Mesodermal cell (in vitro differentiated cells): ENCODE data around the gene SCFD2.

Source experiments
- H3K27ac ChIP-seq: 2 replicates; pipeline ENCODE4 v1.7.0; 2013; ENCODE audit warnings: mild to moderate bottlenecking, low read depth, low read length, moderate library complexity; ENCODE audit not compliant: severe bottlenecking
- H3K36me3 ChIP-seq: 2 replicates; pipeline ENCODE4 v1.7.1; 2013; ENCODE audit warnings: mild to moderate bottlenecking, low read length, moderate library complexity; ENCODE audit not compliant: control insufficient read depth, insufficient read depth
- H3K4me1 ChIP-seq: one replicate; pipeline ENCODE4 v1.7.1; 2013; ENCODE audit warnings: mild to moderate bottlenecking, low read length; ENCODE audit not compliant: insufficient read depth, control insufficient read depth, poor library complexity, severe bottlenecking
- H3K4me3 ChIP-seq: 2 replicates; pipeline ENCODE4 v1.7.0; 2013; ENCODE audit warnings: low read length, control low read depth, mild to moderate bottlenecking; ENCODE audit not compliant: insufficient read depth, poor library complexity, severe bottlenecking; ENCODE audit errors: extremely low read depth
- H3K9me3 ChIP-seq: 2 replicates; pipeline ENCODE4 v1.7.1; 2013; ENCODE audit warnings: mild to moderate bottlenecking, low read length, moderate library complexity; ENCODE audit not compliant: control insufficient read depth
- WGBS, 2 experiments: methylation state at CpG; one replicate each; pipeline ENCODE4 v1.1.5; 2013; ENCODE audit warnings: missing lambda C conversion rate in 2 of 2; ENCODE audit not compliant: insufficient coverage in 2 of 2; 5-methylcytosine and 5-hydroxymethylcytosine counted together

The SCFD2 gene

GRCh38 chr4:52824270-52824602 lies 541.6 kb downstream of the SCFD2 start:
- 84 to 97% methylated on average over 4 of the region's 6 CpGs for WGBS, 2 experiments

GRCh38 chr4:52823702-52824092 lies 542.2 kb downstream of the SCFD2 start:
- Histone ChIP-seq H3K36me3 (no peaks in the 10 kb centered on the region), H3K9me3 (no peaks in the 10 kb centered on the region), H3K4me1 (peaks cover 19% of the 10 kb centered on the region), H3K4me3 (no peak overlapping the region), H3K27ac (no peak overlapping the region)
- 100% methylated on average over 1 of the region's 1 CpG for WGBS, 2 experiments

More at GRCh38 chr4:52824270-52824602, 541.6 kb downstream of the SCFD2 start:
- Histone ChIP-seq H3K9me3 (no peaks in the 10 kb centered on the region), H3K27ac (peak overlapping the region; percentile 89), H3K36me3 (no peaks in the 10 kb centered on the region), H3K4me1 (peaks cover 19% of the 10 kb centered on the region), H3K4me3 (no peak overlapping the region)
